ENCODE measurements around the gene XRCC5.
"Not testable (repeated sequence)": the region's sequence is repeated elsewhere in the genome, so short reads cannot be mapped to it uniquely, and the experiment has no call there.

The XRCC5 gene

GRCh38 chr2:216206041-216206703 lies 97.0 kb downstream of the XRCC5 start:
- peak; percentile 71 for DNase-seq

GRCh38 chr2:216206821-216207220 lies 97.7 kb downstream of the XRCC5 start:
- DNase-seq = peak; percentile 74

- DNase-seq = not testable (repeated sequence)
Observed at GRCh38 chr2:216208661-216209060, 99.5 kb downstream of the XRCC5 start.

- no peak for DNase-seq
Observed at GRCh38 chr2:216210701-216211540, 101.8 kb downstream of the XRCC5 start.

GRCh38 chr2:216211614-216212145 lies 102.5 kb downstream of the XRCC5 start:
- DNase-seq = no peak

GRCh38 chr2:216214768-216215167 lies 105.6 kb downstream of the XRCC5 start:
- DNase-seq = no peak

GRCh38 chr2:216215658-216216390 lies 106.7 kb downstream of the XRCC5 start:
- peak; percentile 28 for DNase-seq

GRCh38 chr2:216216951-216217903 lies 108.1 kb downstream of the XRCC5 start:
- peak; percentile 75 for DNase-seq

- no peak for DNase-seq
Observed at GRCh38 chr2:216217904-216218260, 108.7 kb downstream of the XRCC5 start.

- DNase-seq = no peak
Observed at GRCh38 chr2:216219861-216220260, 110.7 kb downstream of the XRCC5 start.

- no peak for DNase-seq
Observed at GRCh38 chr2:216220976-216221375, 111.8 kb downstream of the XRCC5 start.

- peak; percentile 61 for DNase-seq
Observed at GRCh38 chr2:216221811-216222210, 112.7 kb downstream of the XRCC5 start.

GRCh38 chr2:216222650-216223352 lies 113.7 kb downstream of the XRCC5 start:
- DNase-seq = peak; percentile 56

- no peak for DNase-seq
Observed at GRCh38 chr2:216224388-216224787, 115.2 kb downstream of the XRCC5 start.

GRCh38 chr2:216229277-216229914 lies 120.2 kb downstream of the XRCC5 start:
- DNase-seq = no peak

- DNase-seq = no peak
Observed at GRCh38 chr2:216231867-216232266, 122.7 kb downstream of the XRCC5 start.

- DNase-seq = no peak
Observed at GRCh38 chr2:216232721-216233120, 123.6 kb downstream of the XRCC5 start.

- no peak for DNase-seq
Observed at GRCh38 chr2:216233281-216233995, 124.3 kb downstream of the XRCC5 start.

GRCh38 chr2:216234106-216234505 lies 125.0 kb downstream of the XRCC5 start:
- DNase-seq = no peak

GRCh38 chr2:216235462-216235861 lies 126.3 kb downstream of the XRCC5 start:
- no peak for DNase-seq
